Renal pelvis (tissue), 4 donors: Measurements from ENCODE around the gene BRF1. TPM values are rescaled to one million over a fixed set of nuclear protein-coding genes. Genes with fewer than 3 reads are reported as not detected.

ENCODE experiments used
- DNase-seq: peaks from one replicate; pipeline ENCODE4 v3.0.0-alpha.2; 2013
- polyA plus RNA-seq, 3 donors: library from polyadenylated mRNA; unstranded; fragments of 120-200 nt; gene quantifications; one replicate each; pipeline ENCODE4 v1.2.1, GENCODE V29; 2013; ENCODE audit not compliant: insufficient read length in 3 of 3

Gene BRF1
- polyA plus RNA-seq, 3 donors = 32.8 to 37.3 (median 33.3) TPM

GRCh38 chr14:105176513-105176912 lies 124.3 kb downstream of the BRF1 start:
- no peak for DNase-seq

- no peak for DNase-seq
Observed at GRCh38 chr14:105173901-105174894, 126.6 kb downstream of the BRF1 start.

GRCh38 chr14:105173145-105173544 lies 127.7 kb downstream of the BRF1 start:
- DNase-seq = no peak

GRCh38 chr14:105172476-105172875 lies 128.3 kb downstream of the BRF1 start:
- DNase-seq = no peak

- DNase-seq = no peak
Observed at GRCh38 chr14:105171004-105171673, 129.7 kb downstream of the BRF1 start.

- no peak for DNase-seq
Observed at GRCh38 chr14:105169776-105170655, 130.8 kb downstream of the BRF1 start.

- no peak for DNase-seq
Observed at GRCh38 chr14:105168979-105169507, 131.8 kb downstream of the BRF1 start.

GRCh38 chr14:105168496-105168978 lies 132.3 kb downstream of the BRF1 start, which contains the start of gene JAG2:
TSS of gene JAG2 (minus strand) at chr14:105168776. CDS start at chr14:105168420, 356 bp downstream.
- no peak for DNase-seq

GRCh38 chr14:105168093-105168420 lies 132.7 kb downstream of the BRF1 start:
- no peak for DNase-seq

GRCh38 chr14:105167303-105168092 lies 133.3 kb downstream of the BRF1 start:
- DNase-seq = no peak

- no peak for DNase-seq
Observed at GRCh38 chr14:105166571-105167302, 134.1 kb downstream of the BRF1 start.

GRCh38 chr14:105165761-105166485 lies 134.9 kb downstream of the BRF1 start:
- no peak for DNase-seq

- no peak for DNase-seq
Observed at GRCh38 chr14:105165134-105165704, 135.6 kb downstream of the BRF1 start.

- no peak for DNase-seq
Observed at GRCh38 chr14:105163040-105163742, 137.6 kb downstream of the BRF1 start.

- no peak for DNase-seq
Observed at GRCh38 chr14:105162669-105162979, 138.2 kb downstream of the BRF1 start.

GRCh38 chr14:105161964-105162668 lies 138.7 kb downstream of the BRF1 start:
- DNase-seq = no peak

GRCh38 chr14:105161309-105161708 lies 139.5 kb downstream of the BRF1 start:
- no peak for DNase-seq

- DNase-seq = no peak
Observed at GRCh38 chr14:105160776-105161175, 140.0 kb downstream of the BRF1 start.
